GM10266 (cell line): ENCODE measurements around the gene SLC8A3.
A peak's percentile ranks its signal among the peaks of the same experiment; 100 is the strongest.

ENCODE experiments used
- DNase-seq: peaks from one replicate; pipeline ENCODE4 v3.0.0; 2012; ENCODE audit errors: extremely low spot score
- CTCF ChIP-seq: IDR thresholded peaks from 2 replicates; pipeline ENCODE4 v1.5.1; 2012; ENCODE audit warnings: mild to moderate bottlenecking, low read depth; ENCODE audit not compliant: control insufficient read depth, insufficient read depth; ENCODE audit errors: missing control alignments

Gene SLC8A3

GRCh38 chr14:70000601-70001000, 188.2 kb downstream of the SLC8A3 start:
- no peak for TF ChIP-seq CTCF
- peak; percentile 22 for DNase-seq

- TF ChIP-seq CTCF: no peak
- no peak for DNase-seq
Measured at GRCh38 chr14:69999261-69999674, 189.5 kb downstream of the SLC8A3 start.

- no peak for DNase-seq
- no peak for TF ChIP-seq CTCF
Measured at GRCh38 chr14:69997849-69998248, 190.9 kb downstream of the SLC8A3 start.

GRCh38 chr14:69996216-69996615, 192.5 kb downstream of the SLC8A3 start:
- no peak for DNase-seq
- no peak for TF ChIP-seq CTCF
